Measurements from ENCODE around the gene EYA4. TPM values are rescaled to one million over a fixed set of nuclear protein-coding genes. Genes with fewer than 3 reads are reported as not detected.

The EYA4 gene
- polyA plus RNA-seq, 2 of the 4 experiments (the other 2 are of a cell fraction) = 14.4 to 28.3 TPM

DNA sequence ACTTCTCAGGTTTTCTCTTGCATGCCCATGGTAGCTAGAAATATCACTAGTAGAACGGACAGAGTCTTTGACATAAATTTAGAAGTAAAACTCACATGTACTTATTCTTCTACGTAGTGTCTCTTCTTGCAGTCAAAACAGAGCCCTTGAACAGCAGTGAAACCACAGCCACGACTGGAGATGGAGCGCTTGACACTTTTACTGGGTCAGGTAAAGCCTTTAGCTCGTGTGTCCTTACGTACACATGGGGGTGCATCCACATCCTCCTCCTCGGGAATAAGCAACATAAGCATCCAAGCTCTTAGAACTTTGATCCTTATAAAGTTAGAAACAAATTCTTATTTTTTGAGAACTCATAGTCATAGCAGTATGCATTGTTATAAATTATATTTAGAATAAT, 215.3 kb downstream of the EYA4 start:
- no peaks in the 10 kb centered on the region for H3K9me3 ChIP-seq
- ATAC-seq (no peak), DNase-seq (ENCODE audit: low read depth in 1 of 2, low spot score in 1 of 2) (no peak), FAIRE-seq (no peak)
- no peak overlapping the region for H3K27ac ChIP-seq
- H3K4me1 ChIP-seq = no peaks in the 10 kb centered on the region
- ChIA-PET POLR2A (no interaction called here), CTCF (interaction anchor here (0.7 to 1.2 kb wide), 2 partner anchors 626 to 641 kb away, joined by 4 read pairs; no protein-coding TSS in a partner anchor)
- TF ChIP-seq, protein P1, sequence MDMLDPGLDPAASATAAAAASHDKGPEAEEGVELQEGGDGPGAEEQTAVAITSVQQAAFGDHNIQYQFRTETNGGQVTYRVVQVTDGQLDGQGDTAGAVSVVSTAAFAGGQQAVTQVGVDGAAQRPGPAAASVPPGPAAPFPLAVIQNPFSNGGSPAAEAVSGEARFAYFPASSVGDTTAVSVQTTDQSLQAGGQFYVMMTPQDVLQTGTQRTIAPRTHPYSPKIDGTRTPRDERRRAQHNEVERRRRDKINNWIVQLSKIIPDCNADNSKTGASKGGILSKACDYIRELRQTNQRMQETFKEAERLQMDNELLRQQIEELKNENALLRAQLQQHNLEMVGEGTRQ (IDR thresholded peaks at IDR 0.05) = no peak
- 88% methylated on average over 7 of the region's 7 CpGs for WGBS (ENCODE audit: missing lambda C conversion rate)
- no peak overlapping the region for H3K4me3 ChIP-seq
- H3K4me2 ChIP-seq = no peak overlapping the region

DNA sequence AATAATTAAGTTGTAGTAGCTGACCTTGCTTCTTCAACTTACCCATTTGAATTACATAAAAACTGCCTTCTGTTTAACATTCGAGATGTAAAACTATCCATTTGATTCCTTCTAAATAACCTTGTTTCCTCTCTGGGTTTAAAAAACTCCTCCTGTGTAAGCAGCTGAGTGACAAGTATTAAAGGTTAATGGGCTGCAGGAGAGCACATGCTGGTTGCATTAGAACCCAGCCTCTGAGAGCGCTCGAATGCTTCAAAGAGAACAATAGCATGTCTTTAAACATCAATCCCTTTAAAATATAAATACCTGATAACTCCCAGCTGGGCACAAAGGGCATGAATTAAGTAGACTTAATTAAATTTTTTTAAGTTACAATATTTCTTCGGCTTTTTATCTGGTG, 215.8 kb downstream of the EYA4 start:
- Histone ChIP-seq H3K4me3 (no peak overlapping the region), H3K4me2 (no peak overlapping the region), H3K27ac (no peak overlapping the region), H3K9me3 (no peaks in the 10 kb centered on the region), H3K4me1 (no peaks in the 10 kb centered on the region)
- POLR2A ChIA-PET = no interaction called here
- CTCF ChIA-PET = no interaction called here
- FAIRE-seq (no peak), ATAC-seq (no peak), DNase-seq (ENCODE audit: low read depth in 1 of 2, low spot score in 1 of 2) (no peak)
- TF ChIP-seq BCL3 (IDR thresholded peaks at IDR 0.05) = no peak
- TF ChIP-seq EP300 (IDR thresholded peaks at IDR 0.05) = no peak
- TF ChIP-seq RFX5 (IDR thresholded peaks at IDR 0.05) = no peak
- no peak for TF ChIP-seq POLR2AphosphoS2 (conservative IDR thresholded peaks at IDR 0.05; ENCODE audit: low read length)
- TF ChIP-seq ZSCAN20 (CRISPR knock-in tag; IDR thresholded peaks at IDR 0.05) = no peak
- TF ChIP-seq ATOH8 (CRISPR knock-in tag; IDR thresholded peaks at IDR 0.05; ENCODE audit: low read depth) = no peak
- TF ChIP-seq RAD21 (conservative IDR thresholded peaks at IDR 0.05 in 1 of 2, IDR thresholded peaks at IDR 0.05 in 1 of 2) = no peak
- 93% methylated on average over 4 of the region's 4 CpGs for WGBS (ENCODE audit: missing lambda C conversion rate)

DNA sequence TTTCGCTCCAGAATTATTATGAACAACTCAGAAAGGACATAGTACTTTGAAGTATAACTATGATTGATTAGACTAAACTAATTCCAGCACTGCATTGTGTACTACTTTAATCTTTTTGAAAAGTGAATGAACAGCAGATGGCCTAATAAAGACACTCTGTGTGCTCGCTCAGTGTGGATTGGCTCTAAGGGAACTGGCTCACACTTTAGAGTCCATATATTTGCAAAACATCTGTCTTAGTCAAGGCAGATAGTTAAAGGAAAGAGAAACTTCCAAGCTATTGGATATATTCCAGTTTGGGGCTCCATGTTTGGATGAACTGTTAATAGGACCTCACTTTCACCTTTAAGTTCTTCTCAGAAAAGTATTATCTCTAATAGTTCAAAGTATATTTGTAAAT, 218.9 kb downstream of the EYA4 start:
- 87% methylated on average over 2 of the region's 2 CpGs for WGBS (ENCODE audit: missing lambda C conversion rate)
- FAIRE-seq = no peak
- POLR2A ChIA-PET = no interaction called here

More for the DNA sequence above, 218.9 kb downstream of the EYA4 start:
- H3K4me1 ChIP-seq = no peaks in the 10 kb centered on the region
- H3K9me3 ChIP-seq = no peaks in the 10 kb centered on the region
- H3K4me3 ChIP-seq = no peak overlapping the region
- no peak overlapping the region for H3K27ac ChIP-seq
- H3K4me2 ChIP-seq = no peak overlapping the region
- DNase-seq (ENCODE audit: low read depth in 1 of 2, low spot score in 1 of 2) (no peak), ATAC-seq (no peak)
- CTCF ChIA-PET = no interaction called here
- TF ChIP-seq MAX (IDR thresholded peaks at IDR 0.05) = no peak
- no peak for TF ChIP-seq POLR2A (IDR thresholded peaks at IDR 0.05; ENCODE audit: low read length)
- TF ChIP-seq ESRRA (IDR thresholded peaks at IDR 0.05; ENCODE audit: borderline replicate concordance, low read length) = no peak
- TF ChIP-seq POLR2AphosphoS2 (conservative IDR thresholded peaks at IDR 0.05; ENCODE audit: low read length) = no peak
- TF ChIP-seq HDAC2 (IDR thresholded peaks at IDR 0.05) = no peak
- no peak for TF ChIP-seq JUN (IDR thresholded peaks at IDR 0.05)
- no peak for TF ChIP-seq CEBPB (IDR thresholded peaks at IDR 0.05)
- no peak for TF ChIP-seq MAFK (IDR thresholded peaks at IDR 0.05; ENCODE audit: partially characterized antibody)
- TF ChIP-seq, protein P2, sequence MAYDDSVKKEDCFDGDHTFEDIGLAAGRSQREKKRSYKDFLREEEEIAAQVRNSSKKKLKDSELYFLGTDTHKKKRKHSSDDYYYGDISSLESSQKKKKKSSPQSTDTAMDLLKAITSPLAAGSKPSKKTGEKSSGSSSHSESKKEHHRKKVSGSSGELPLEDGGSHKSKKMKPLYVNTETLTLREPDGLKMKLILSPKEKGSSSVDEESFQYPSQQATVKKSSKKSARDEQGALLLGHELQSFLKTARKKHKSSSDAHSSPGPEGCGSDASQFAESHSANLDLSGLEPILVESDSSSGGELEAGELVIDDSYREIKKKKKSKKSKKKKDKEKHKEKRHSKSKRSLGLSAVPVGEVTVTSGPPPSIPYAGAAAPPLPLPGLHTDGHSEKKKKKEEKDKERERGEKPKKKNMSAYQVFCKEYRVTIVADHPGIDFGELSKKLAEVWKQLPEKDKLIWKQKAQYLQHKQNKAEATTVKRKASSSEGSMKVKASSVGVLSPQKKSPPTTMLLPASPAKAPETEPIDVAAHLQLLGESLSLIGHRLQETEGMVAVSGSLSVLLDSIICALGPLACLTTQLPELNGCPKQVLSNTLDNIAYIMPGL (CRISPR knock-in tag; IDR thresholded peaks at IDR 0.05; ENCODE audit: borderline replicate concordance) = no peak
- no peak for TF ChIP-seq GATA3 (IDR thresholded peaks at IDR 0.05; ENCODE audit: borderline replicate concordance)
- no peak for TF ChIP-seq HOXB5 (CRISPR knock-in tag; IDR thresholded peaks at IDR 0.05)
- no peak for TF ChIP-seq RAD21 (conservative IDR thresholded peaks at IDR 0.05 in 1 of 2, IDR thresholded peaks at IDR 0.05 in 1 of 2)
- TF ChIP-seq ZC3H11A (IDR thresholded peaks at IDR 0.05) = no peak
- TF ChIP-seq RNF2 (IDR thresholded peaks at IDR 0.05; ENCODE audit: borderline replicate concordance, low read depth) = no peak
- TF ChIP-seq HES2 (IDR thresholded peaks at IDR 0.05) = no peak
- TF ChIP-seq CTCF (IDR thresholded peaks at IDR 0.05) = no peak
- no peak for TF ChIP-seq RFX5 (IDR thresholded peaks at IDR 0.05)
